GM23338 (cell line): ENCODE results near the gene UNK. TPM values are rescaled to one million over a fixed set of nuclear protein-coding genes. Genes with fewer than 3 reads are reported as not detected.

ENCODE experiments used
- ATAC-seq: fragments of 200-7000 bp; cut with Tn5 transposase; 3 replicates; pipeline ENCODE4 v1.9.1; 2020
- DNase-seq: peaks from one replicate; pipeline ENCODE4 v3.0.0-alpha.2; 2015; ENCODE audit warnings: low spot score
- H2AFZ ChIP-seq: fragments of 200-600 bp; sonication (generic); 2 replicates; pipeline ENCODE4 v1.8.0; 2016; ENCODE audit warnings: antibody characterized with exemption, mild to moderate bottlenecking, moderate library complexity
- H3F3A ChIP-seq: fragments of 200-600 bp; sonication (generic); replicated peaks from 2 replicates; pipeline ENCODE4 v1.8.0; 2017; ENCODE audit warnings: antibody characterized with exemption, mixed run types, low read depth
- H3K27ac ChIP-seq: fragments of 200-600 bp; sonication (generic); 2 replicates; pipeline ENCODE4 v1.6.1; 2016; ENCODE audit warnings: low read depth
- H3K27me3 ChIP-seq: fragments of 200-600 bp; sonication (generic); 2 replicates; pipeline ENCODE4 v1.8.0; 2016; ENCODE audit warnings: mild to moderate bottlenecking, mixed run types, moderate library complexity; ENCODE audit not compliant: insufficient read depth
- H3K36me3 ChIP-seq: fragments of 200-600 bp; sonication (generic); 2 replicates; pipeline ENCODE4 v1.8.0; 2016; ENCODE audit warnings: mild to moderate bottlenecking; ENCODE audit not compliant: insufficient read depth
- H3K4me1 ChIP-seq: fragments of 200-600 bp; sonication (generic); 2 replicates; pipeline ENCODE4 v1.8.0; 2016; ENCODE audit warnings: mild to moderate bottlenecking, moderate library complexity; ENCODE audit not compliant: insufficient read depth
- H3K4me2 ChIP-seq: fragments of 200-600 bp; sonication (generic); 2 replicates; pipeline ENCODE4 v1.7.1; 2017; ENCODE audit warnings: mixed run types
- H3K4me3 ChIP-seq: fragments of 200-600 bp; sonication (generic); 2 replicates; pipeline ENCODE4 v1.6.1; 2016; ENCODE audit warnings: mixed run types
- H3K79me2 ChIP-seq: fragments of 200-600 bp; sonication (generic); replicated peaks from 2 replicates; pipeline ENCODE4 v1.8.0; 2017; ENCODE audit warnings: mild to moderate bottlenecking; ENCODE audit not compliant: insufficient read depth
- H3K9me2 ChIP-seq: fragments of 200-600 bp; sonication (generic); 2 replicates; pipeline ENCODE4 v1.8.0; 2017; ENCODE audit not compliant: insufficient read depth
- H4K20me1 ChIP-seq: fragments of 200-600 bp; sonication (generic); replicated peaks from 2 replicates; pipeline ENCODE4 v1.8.0; 2017; ENCODE audit warnings: mild to moderate bottlenecking; ENCODE audit not compliant: insufficient read depth
- H3K27ac Mint-ChIP-seq: 2 replicates; pipeline ENCODE4 v1.8.0; 2020; ENCODE audit warnings: inconsistent platforms, mild to moderate bottlenecking, moderate library complexity, mixed read lengths
- H3K27me3 Mint-ChIP-seq: 3 replicates; pipeline ENCODE4 v1.8.0; 2022; ENCODE audit warnings: low read depth, mild to moderate bottlenecking, moderate library complexity, mixed read lengths, inconsistent platforms; ENCODE audit not compliant: insufficient read depth, poor library complexity
- H3K36me3 Mint-ChIP-seq: 3 replicates; pipeline ENCODE4 v1.8.0; 2021; ENCODE audit warnings: low read depth, mild to moderate bottlenecking, inconsistent platforms, moderate library complexity, mixed read lengths
- H3K4me1 Mint-ChIP-seq: 3 replicates; pipeline ENCODE4 v1.8.0; 2020; ENCODE audit warnings: mild to moderate bottlenecking, inconsistent platforms, mixed read lengths
- H3K4me3 Mint-ChIP-seq: 3 replicates; pipeline ENCODE4 v1.8.0; 2021; ENCODE audit warnings: moderate library complexity, mild to moderate bottlenecking, inconsistent platforms, mixed read lengths
- H3K9me3 Mint-ChIP-seq: 3 replicates; pipeline ENCODE4 v1.8.0; 2020; ENCODE audit warnings: moderate library complexity, mild to moderate bottlenecking, inconsistent platforms, mixed read lengths
- CREB1 ChIP-seq: fragments of 250-450 bp; sonication (Bioruptor Pico); IDR thresholded peaks from 2 replicates; pipeline ENCODE4 v1.5.0; 2020; ENCODE audit warnings: low read depth, mild to moderate bottlenecking, moderate library complexity
- CTCF ChIP-seq, 2 experiments: fragments of 200-600 bp in 1 of 2; sonication (generic) in 1 of 2; conservative IDR thresholded peaks; 2 replicates each; pipeline versions ENCODE4 v1.5.1 to v1.6.1; 2016 to 2017; ENCODE audit warnings: antibody characterized with exemption in 2 of 2, low read depth in 2 of 2, mild to moderate bottlenecking in 2 of 2, moderate library complexity in 1 of 2
- ETS1 ChIP-seq: IDR thresholded peaks from 2 replicates; pipeline ENCODE4 v1.6.1; 2016; ENCODE audit warnings: antibody characterized with exemption
- EZH2 ChIP-seq: fragments of 200-600 bp; sonication (generic); IDR thresholded peaks from one replicate; pipeline ENCODE4 v1.8.0; 2017; ENCODE audit warnings: antibody characterized with exemption, mild to moderate bottlenecking, low read depth; ENCODE audit not compliant: unreplicated experiment
- EZH2phosphoT487 ChIP-seq: fragments of 200-600 bp; sonication (generic); IDR thresholded peaks from one replicate; pipeline ENCODE4 v1.8.1; 2018; ENCODE audit warnings: antibody characterized with exemption; ENCODE audit not compliant: unreplicated experiment
- JUNB ChIP-seq: IDR thresholded peaks from one replicate; pipeline ENCODE4 v1.6.1; 2016; ENCODE audit warnings: antibody characterized with exemption; ENCODE audit not compliant: unreplicated experiment
- NANOG ChIP-seq: IDR thresholded peaks from 2 replicates; pipeline ENCODE4 v1.6.1; 2016; ENCODE audit warnings: antibody characterized with exemption, borderline replicate concordance
- POLR2AphosphoS5 ChIP-seq: IDR thresholded peaks from 2 replicates; pipeline ENCODE4 v1.6.1; 2016; ENCODE audit warnings: antibody characterized with exemption, low read depth
- REST ChIP-seq: IDR thresholded peaks from one replicate; pipeline ENCODE4 v1.6.1; 2018; ENCODE audit warnings: antibody characterized with exemption; ENCODE audit not compliant: unreplicated experiment
- STAT1 ChIP-seq: IDR thresholded peaks from one replicate; pipeline ENCODE4 v1.6.1; 2016; ENCODE audit warnings: antibody characterized with exemption; ENCODE audit not compliant: unreplicated experiment
- ZNF114 ChIP-seq: fragments of 250-450 bp; sonication (Bioruptor Pico); IDR thresholded peaks from 2 replicates; pipeline ENCODE4 v1.5.0; 2020; ENCODE audit warnings: mild to moderate bottlenecking, moderate library complexity
- ZNF331 ChIP-seq: fragments of 250-450 bp; sonication (Bioruptor Pico); IDR thresholded peaks from 2 replicates; pipeline ENCODE4 v1.5.0; 2020; ENCODE audit warnings: low read depth, mild to moderate bottlenecking, moderate library complexity
- polyA plus RNA-seq: library from polyadenylated mRNA; unstranded; fragments of >200 nt; fragmentation: Nextera tagmentation; extraction: Ambion mirVana; gene quantifications from 2 replicates; pipeline ENCODE4 v1.2.1, GENCODE V29; 2016
- total RNA-seq: library from RNA; depleted of rRNA; stranded (reverse); fragments of >200 nt; shearing (Covaris generic); gene quantifications from 2 replicates; pipeline ENCODE4 v1.2.3, GENCODE V29; 2014
- TF ChIP-seq, protein P1 (sequence below): fragments of 250-450 bp; sonication (Bioruptor Pico); IDR thresholded peaks from 2 replicates; pipeline ENCODE4 v1.5.0; 2020; ENCODE audit warnings: mild to moderate bottlenecking, moderate library complexity

The UNK gene
- total and polyA plus RNA-seq, 2 experiments from 2014 or later, result 21.8 to 65.2 TPM

GRCh38 chr17:75762513-75763268, 21.9 kb upstream of the UNK start:
- ATAC-seq (no peak), DNase-seq (no peak)
- Mint-ChIP-seq H3K9me3 (no peaks in the 10 kb centered on the region; the same call in 2 of the 3 replicates), H3K4me3 (peak overlapping the region; percentile 41; the same call in 1 of the 3 replicates), H3K4me1 (peaks cover 12% of the 10 kb centered on the region), H3K27me3 (peaks cover 14% of the 10 kb centered on the region), H3K36me3 (no peaks in the 10 kb centered on the region; the same call in 2 of the 3 replicates), H3K27ac (no peak overlapping the region)
- Histone ChIP-seq H3K79me2 (no peaks in the 10 kb centered on the region), H3K4me1 (peaks cover 3% of the 10 kb centered on the region; the same call in 1 of the 2 replicates), H3K27ac (no peak overlapping the region), H3K27me3 (no peaks in the 10 kb centered on the region), H3K36me3 (no peaks in the 10 kb centered on the region), H4K20me1 (0 out of 2 replicates have a peak, but pooled peaks cover 3% of the 10 kb centered on the region), H3K9me2 (no peaks in the 10 kb centered on the region), H3K4me3 (no peak overlapping the region), H3K4me2 (no peak overlapping the region), H2AFZ (no peak overlapping the region), H3F3A (peaks cover 4% of the 10 kb centered on the region)
- TF ChIP-seq EZH2 (no peak), REST (no peak), ZNF114 (CRISPR knock-in tag) (no peak), STAT1 (no peak), JUNB (no peak), NANOG (no peak), CTCF (conservative IDR thresholded peaks at IDR 0.05; ENCODE audit: low read depth in 2 of 2) (no peak), POLR2AphosphoS5 (no peak), ETS1 (no peak), EZH2phosphoT487 (no peak), ZNF331 (no peak), CREB1 (CRISPR knock-in tag) (no peak)
- TF ChIP-seq, protein P1, sequence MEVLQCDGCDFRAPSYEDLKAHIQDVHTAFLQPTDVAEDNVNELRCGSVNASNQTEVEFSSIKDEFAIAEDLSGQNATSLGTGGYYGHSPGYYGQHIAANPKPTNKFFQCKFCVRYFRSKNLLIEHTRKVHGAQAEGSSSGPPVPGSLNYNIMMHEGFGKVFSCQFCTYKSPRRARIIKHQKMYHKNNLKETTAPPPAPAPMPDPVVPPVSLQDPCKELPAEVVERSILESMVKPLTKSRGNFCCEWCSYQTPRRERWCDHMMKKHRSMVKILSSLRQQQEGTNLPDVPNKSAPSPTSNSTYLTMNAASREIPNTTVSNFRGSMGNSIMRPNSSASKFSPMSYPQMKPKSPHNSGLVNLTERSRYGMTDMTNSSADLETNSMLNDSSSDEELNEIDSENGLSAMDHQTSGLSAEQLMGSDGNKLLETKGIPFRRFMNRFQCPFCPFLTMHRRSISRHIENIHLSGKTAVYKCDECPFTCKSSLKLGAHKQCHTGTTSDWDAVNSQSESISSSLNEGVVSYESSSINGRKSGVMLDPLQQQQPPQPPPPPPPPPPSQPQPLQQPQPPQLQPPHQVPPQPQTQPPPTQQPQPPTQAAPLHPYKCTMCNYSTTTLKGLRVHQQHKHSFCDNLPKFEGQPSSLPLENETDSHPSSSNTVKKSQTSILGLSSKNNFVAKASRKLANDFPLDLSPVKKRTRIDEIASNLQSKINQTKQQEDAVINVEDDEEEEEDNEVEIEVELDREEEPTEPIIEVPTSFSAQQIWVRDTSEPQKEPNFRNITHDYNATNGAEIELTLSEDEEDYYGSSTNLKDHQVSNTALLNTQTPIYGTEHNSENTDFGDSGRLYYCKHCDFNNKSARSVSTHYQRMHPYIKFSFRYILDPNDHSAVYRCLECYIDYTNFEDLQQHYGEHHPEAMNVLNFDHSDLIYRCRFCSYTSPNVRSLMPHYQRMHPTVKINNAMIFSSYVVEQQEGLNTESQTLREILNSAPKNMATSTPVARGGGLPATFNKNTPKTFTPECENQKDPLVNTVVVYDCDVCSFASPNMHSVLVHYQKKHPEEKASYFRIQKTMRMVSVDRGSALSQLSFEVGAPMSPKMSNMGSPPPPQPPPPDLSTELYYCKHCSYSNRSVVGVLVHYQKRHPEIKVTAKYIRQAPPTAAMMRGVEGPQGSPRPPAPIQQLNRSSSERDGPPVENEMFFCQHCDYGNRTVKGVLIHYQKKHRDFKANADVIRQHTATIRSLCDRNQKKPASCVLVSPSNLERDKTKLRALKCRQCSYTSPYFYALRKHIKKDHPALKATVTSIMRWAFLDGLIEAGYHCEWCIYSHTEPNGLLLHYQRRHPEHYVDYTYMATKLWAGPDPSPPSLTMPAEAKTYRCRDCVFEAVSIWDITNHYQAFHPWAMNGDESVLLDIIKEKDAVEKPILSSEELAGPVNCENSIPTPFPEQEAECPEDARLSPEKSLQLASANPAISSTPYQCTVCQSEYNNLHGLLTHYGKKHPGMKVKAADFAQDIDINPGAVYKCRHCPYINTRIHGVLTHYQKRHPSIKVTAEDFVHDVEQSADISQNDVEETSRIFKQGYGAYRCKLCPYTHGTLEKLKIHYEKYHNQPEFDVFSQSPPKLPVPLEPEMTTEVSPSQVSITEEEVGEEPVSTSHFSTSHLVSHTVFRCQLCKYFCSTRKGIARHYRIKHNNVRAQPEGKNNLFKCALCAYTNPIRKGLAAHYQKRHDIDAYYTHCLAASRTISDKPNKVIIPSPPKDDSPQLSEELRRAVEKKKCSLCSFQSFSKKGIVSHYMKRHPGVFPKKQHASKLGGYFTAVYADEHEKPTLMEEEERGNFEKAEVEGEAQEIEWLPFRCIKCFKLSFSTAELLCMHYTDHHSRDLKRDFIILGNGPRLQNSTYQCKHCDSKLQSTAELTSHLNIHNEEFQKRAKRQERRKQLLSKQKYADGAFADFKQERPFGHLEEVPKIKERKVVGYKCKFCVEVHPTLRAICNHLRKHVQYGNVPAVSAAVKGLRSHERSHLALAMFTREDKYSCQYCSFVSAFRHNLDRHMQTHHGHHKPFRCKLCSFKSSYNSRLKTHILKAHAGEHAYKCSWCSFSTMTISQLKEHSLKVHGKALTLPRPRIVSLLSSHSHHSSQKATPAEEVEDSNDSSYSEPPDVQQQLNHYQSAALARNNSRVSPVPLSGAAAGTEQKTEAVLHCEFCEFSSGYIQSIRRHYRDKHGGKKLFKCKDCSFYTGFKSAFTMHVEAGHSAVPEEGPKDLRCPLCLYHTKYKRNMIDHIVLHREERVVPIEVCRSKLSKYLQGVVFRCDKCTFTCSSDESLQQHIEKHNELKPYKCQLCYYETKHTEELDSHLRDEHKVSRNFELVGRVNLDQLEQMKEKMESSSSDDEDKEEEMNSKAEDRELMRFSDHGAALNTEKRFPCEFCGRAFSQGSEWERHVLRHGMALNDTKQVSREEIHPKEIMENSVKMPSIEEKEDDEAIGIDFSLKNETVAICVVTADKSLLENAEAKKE (CRISPR knock-in tag), result no peak
